Transverse colon (tissue), 4 donors: ENCODE measurements around the gene ABCA12. TPM values are rescaled to one million over a fixed set of nuclear protein-coding genes. Genes with fewer than 3 reads are reported as not detected.

ENCODE experiments used
- DNase-seq: peaks from one replicate; pipeline ENCODE4 v3.0.0-alpha.2; 2019
- H3K27ac ChIP-seq, 4 donors: fragments of 200-600 bp; sonication (generic); 2 replicates each; pipeline ENCODE4 v1.5.1; 2016 to 2018; ENCODE audit warnings: inconsistent platforms in 4 of 4
- H3K27me3 ChIP-seq: fragments of 200-600 bp; sonication (generic); 2 replicates; pipeline ENCODE4 v1.5.1; 2017; ENCODE audit warnings: inconsistent platforms
- H3K36me3 ChIP-seq, 4 donors: fragments of 200-600 bp; sonication (generic); 2 replicates each; pipeline ENCODE4 v1.5.1; 2017 to 2019; ENCODE audit warnings: inconsistent platforms in 4 of 4
- H3K4me1 ChIP-seq, 4 donors: fragments of 200-600 bp; sonication (generic); 2 replicates each; pipeline ENCODE4 v1.5.1; 2017 to 2020; ENCODE audit warnings: inconsistent platforms in 4 of 4
- H3K4me3 ChIP-seq, 4 donors: fragments of 200-600 bp; sonication (generic); 1 replicate in 1 of 4; 2 replicates in 3 of 4; pipeline versions ENCODE4 v1.5.1 to v1.6.1; 2017 to 2019; ENCODE audit warnings: inconsistent platforms in 4 of 4
- H3K9me3 ChIP-seq, 2 donors: fragments of 200-600 bp; sonication (generic); 2 replicates each; pipeline ENCODE4 v1.5.1; 2017 to 2019; ENCODE audit warnings: inconsistent platforms in 2 of 2
- CTCF ChIP-seq, 5 experiments: fragments of 200-600 bp in 3 of 5; fragments of 450-650 bp in 2 of 5; sonication (generic) in 3 of 5; IDR thresholded peaks; 1 replicate in 2 of 5; 2 replicates in 3 of 5; pipeline ENCODE4 v1.5.1; 2016 to 2017; ENCODE audit warnings: antibody characterized with exemption in 5 of 5, inconsistent platforms in 3 of 5, mild to moderate bottlenecking in 2 of 5, moderate library complexity in 1 of 5
- EP300 ChIP-seq: sonication (generic); formaldehyde crosslinking; IDR thresholded peaks from one replicate; pipeline ENCODE4 v1.6.1; 2017; ENCODE audit warnings: antibody characterized with exemption, low read depth
- POLR2A ChIP-seq: fragments of 450-650 bp; IDR thresholded peaks from one replicate; pipeline ENCODE4 v1.6.1; 2016; ENCODE audit warnings: antibody characterized with exemption, mild to moderate bottlenecking, moderate library complexity
- POLR2AphosphoS5 ChIP-seq, 3 donors: sonication (generic); formaldehyde crosslinking; IDR thresholded peaks; one replicate each; pipeline ENCODE4 v1.6.1; 2016; ENCODE audit warnings: antibody characterized with exemption in 3 of 3
- WGBS, 2 donors: methylation state at CpG; one replicate each; pipeline ENCODE4 v1.1.5; 2018; ENCODE audit warnings: low coverage in 1 of 2; 5-methylcytosine and 5-hydroxymethylcytosine counted together
- in situ Hi-C, 4 donors: fragments of 200-750 bp; cut with MboI; loops; one replicate each; pipeline versions ENCODE4 v1.15.0 to v1.15.1; 2017; ENCODE audit warnings: low sequenced_read_pairs in 3 of 4, low pct_ligation_motif_present in 1 of 4, low pct_unique_long_range_greater_than_20kb in 1 of 4
- intact Hi-C: fragments of 100-400 bp; cut with DNase I; formaldehyde crosslinking; loops from one replicate; pipeline ENCODE4 v1.15.1; 2023; ENCODE audit warnings: low total_unique reads
- total RNA-seq, 4 donors: library from RNA; depleted of rRNA; stranded (reverse); fragments of >200 nt; gene quantifications; one replicate each; pipeline ENCODE4 v1.1.0, GENCODE V29; 2016

The ABCA12 gene
- total RNA-seq, 4 donors from 2014 or later, result 0.14 to 0.16 TPM; not detected in 2

GRCh38 chr2:214902286-214902685, 236.1 kb downstream of the ABCA12 start:
- H3K27me3 ChIP-seq, result no peaks in the 10 kb centered on the region
- no peaks in the 10 kb centered on the region for H3K36me3 ChIP-seq
- H3K4me3 ChIP-seq, result no peak overlapping the region
- no peak overlapping the region for H3K27ac ChIP-seq
- intact Hi-C loops (no loop called here), in situ Hi-C loops (no loop called here)
- WGBS, 2 donors, result 63 to 78% methylated on average over 3 to 5 of the region's 5 CpGs
- H3K9me3 ChIP-seq, result no peaks in the 10 kb centered on the region
- H3K4me1 ChIP-seq, result no peaks in the 10 kb centered on the region
- TF ChIP-seq EP300, result no peak
- no peak for TF ChIP-seq CTCF (IDR thresholded peaks at IDR 0.05)
- no peak for TF ChIP-seq POLR2AphosphoS5 (IDR thresholded peaks at IDR 0.05)
- TF ChIP-seq POLR2A, result no peak
- DNase-seq, result no peak

GRCh38 chr2:214899751-214900150, 238.7 kb downstream of the ABCA12 start:
- H3K27me3 ChIP-seq, result no peaks in the 10 kb centered on the region
- in situ Hi-C loops, result no loop called here
- H3K9me3 ChIP-seq, result no peaks in the 10 kb centered on the region
- no peak for DNase-seq
- 62 to 66% methylated on average over 4 of the region's 4 CpGs for WGBS, 2 donors
- no peaks in the 10 kb centered on the region for H3K36me3 ChIP-seq
- intact Hi-C loops, result no loop called here
- H3K4me1 ChIP-seq, result no peaks in the 10 kb centered on the region
- H3K4me3 ChIP-seq, result no peak overlapping the region
- H3K27ac ChIP-seq, result no peak overlapping the region
- TF ChIP-seq EP300 (no peak), POLR2AphosphoS5 (IDR thresholded peaks at IDR 0.05) (no peak), POLR2A (no peak), CTCF (IDR thresholded peaks at IDR 0.05) (no peak)

GRCh38 chr2:214896274-214896673, 242.2 kb downstream of the ABCA12 start:
- no peak overlapping the region for H3K4me3 ChIP-seq
- H3K9me3 ChIP-seq, result no peaks in the 10 kb centered on the region
- H3K27me3 ChIP-seq, result no peaks in the 10 kb centered on the region
- H3K27ac ChIP-seq, result no peak overlapping the region
- in situ Hi-C loops, result no loop called here
- 60 to 72% methylated on average over 1 of the region's 1 CpG for WGBS, 2 donors
- H3K36me3 ChIP-seq, result no peaks in the 10 kb centered on the region
- intact Hi-C loops, result no loop called here
- no peak for DNase-seq
- H3K4me1 ChIP-seq, result no peaks in the 10 kb centered on the region
- TF ChIP-seq EP300 (no peak), POLR2AphosphoS5 (IDR thresholded peaks at IDR 0.05) (no peak), CTCF (IDR thresholded peaks at IDR 0.05) (no peak), POLR2A (no peak)

GRCh38 chr2:214895469-214895868, 243.0 kb downstream of the ABCA12 start:
- Histone ChIP-seq H3K4me1 (no peaks in the 10 kb centered on the region), H3K4me3 (no peak overlapping the region), H3K9me3 (no peaks in the 10 kb centered on the region), H3K36me3 (no peaks in the 10 kb centered on the region), H3K27ac (no peak overlapping the region), H3K27me3 (no peaks in the 10 kb centered on the region)
- no peak for DNase-seq
- no peak for TF ChIP-seq CTCF (IDR thresholded peaks at IDR 0.05)
- no peak for TF ChIP-seq POLR2AphosphoS5 (IDR thresholded peaks at IDR 0.05)
- TF ChIP-seq POLR2A, result no peak
- no peak for TF ChIP-seq EP300
- intact Hi-C loops, result no loop called here
- 90 to 100% methylated on average over 2 to 3 of the region's 3 CpGs for WGBS, 2 donors
- in situ Hi-C loops, result no loop called here
